ENCODE measurements around the gene ZDHHC24.

DNA sequence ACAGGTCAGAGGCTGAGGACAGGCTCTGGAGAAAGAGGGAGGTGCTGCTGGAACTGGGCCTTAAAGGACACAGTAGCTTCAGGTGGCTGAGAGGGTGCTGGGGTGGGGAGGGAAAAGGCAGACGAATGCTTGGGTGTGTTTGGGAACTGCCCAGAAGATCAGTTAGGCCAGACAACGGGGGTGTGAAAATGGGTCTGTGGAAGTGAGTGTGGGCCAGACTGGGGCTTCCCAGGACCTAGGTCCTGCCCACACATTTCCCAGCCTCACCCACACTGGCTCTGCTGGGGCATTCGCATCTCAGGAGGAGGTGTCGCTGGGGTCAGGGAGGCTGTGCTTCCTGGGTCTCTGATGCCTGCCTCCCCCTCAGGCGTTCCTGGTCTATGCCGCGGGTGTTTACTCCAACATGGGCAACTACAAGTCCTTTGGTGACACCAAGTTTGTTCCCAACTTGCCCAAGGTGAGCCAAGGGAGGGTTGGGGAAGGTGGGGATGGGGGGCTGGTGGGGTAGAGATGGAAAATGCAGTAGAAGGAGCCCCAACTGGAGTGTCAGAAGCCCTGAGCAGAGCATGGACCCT lies 61.0 kb downstream of the ZDHHC24 start:
- TF ChIP-seq, protein P1, sequence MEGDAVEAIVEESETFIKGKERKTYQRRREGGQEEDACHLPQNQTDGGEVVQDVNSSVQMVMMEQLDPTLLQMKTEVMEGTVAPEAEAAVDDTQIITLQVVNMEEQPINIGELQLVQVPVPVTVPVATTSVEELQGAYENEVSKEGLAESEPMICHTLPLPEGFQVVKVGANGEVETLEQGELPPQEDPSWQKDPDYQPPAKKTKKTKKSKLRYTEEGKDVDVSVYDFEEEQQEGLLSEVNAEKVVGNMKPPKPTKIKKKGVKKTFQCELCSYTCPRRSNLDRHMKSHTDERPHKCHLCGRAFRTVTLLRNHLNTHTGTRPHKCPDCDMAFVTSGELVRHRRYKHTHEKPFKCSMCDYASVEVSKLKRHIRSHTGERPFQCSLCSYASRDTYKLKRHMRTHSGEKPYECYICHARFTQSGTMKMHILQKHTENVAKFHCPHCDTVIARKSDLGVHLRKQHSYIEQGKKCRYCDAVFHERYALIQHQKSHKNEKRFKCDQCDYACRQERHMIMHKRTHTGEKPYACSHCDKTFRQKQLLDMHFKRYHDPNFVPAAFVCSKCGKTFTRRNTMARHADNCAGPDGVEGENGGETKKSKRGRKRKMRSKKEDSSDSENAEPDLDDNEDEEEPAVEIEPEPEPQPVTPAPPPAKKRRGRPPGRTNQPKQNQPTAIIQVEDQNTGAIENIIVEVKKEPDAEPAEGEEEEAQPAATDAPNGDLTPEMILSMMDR (IDR thresholded peaks at IDR 0.05): no peak
- TF ChIP-seq REST (IDR thresholded peaks at IDR 0.05; ENCODE audit: insufficient read depth in 1 of 2, low read depth in 2 of 2, low read length in 1 of 2) (no peak), POLR2AphosphoS5 (IDR thresholded peaks at IDR 0.05; ENCODE audit: low read depth, low read length) (no peak), TCF7L2 (IDR thresholded peaks at IDR 0.05; ENCODE audit: low read depth, low read length) (no peak), SIN3A (IDR thresholded peaks at IDR 0.05; ENCODE audit: borderline replicate concordance, insufficient read depth, low read depth, low read length) (no peak)

All from Panc1 (cell line).